Measurements from ENCODE around the gene PPFIBP2.

Gene PPFIBP2

DNA sequence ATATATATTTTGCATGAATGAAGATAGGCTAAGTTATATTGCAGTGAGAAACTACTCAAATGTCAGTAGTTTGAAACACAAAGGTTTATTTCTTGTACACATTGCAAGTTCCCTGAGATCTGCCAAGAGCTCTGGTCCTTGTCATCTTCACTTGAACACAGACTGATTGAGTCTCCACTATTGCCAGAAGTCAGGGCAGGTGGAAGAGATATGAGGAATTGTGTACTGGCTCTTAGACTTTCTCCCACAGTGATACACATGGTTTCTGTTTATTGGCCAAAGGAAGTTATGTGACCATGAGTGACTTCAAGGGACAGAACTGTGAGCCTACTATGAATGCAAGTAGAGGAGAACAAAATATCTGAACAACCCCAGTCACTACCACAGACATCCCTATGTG, 44.2 kb downstream of the PPFIBP2 start:
- no peak for DNase-seq

DNA sequence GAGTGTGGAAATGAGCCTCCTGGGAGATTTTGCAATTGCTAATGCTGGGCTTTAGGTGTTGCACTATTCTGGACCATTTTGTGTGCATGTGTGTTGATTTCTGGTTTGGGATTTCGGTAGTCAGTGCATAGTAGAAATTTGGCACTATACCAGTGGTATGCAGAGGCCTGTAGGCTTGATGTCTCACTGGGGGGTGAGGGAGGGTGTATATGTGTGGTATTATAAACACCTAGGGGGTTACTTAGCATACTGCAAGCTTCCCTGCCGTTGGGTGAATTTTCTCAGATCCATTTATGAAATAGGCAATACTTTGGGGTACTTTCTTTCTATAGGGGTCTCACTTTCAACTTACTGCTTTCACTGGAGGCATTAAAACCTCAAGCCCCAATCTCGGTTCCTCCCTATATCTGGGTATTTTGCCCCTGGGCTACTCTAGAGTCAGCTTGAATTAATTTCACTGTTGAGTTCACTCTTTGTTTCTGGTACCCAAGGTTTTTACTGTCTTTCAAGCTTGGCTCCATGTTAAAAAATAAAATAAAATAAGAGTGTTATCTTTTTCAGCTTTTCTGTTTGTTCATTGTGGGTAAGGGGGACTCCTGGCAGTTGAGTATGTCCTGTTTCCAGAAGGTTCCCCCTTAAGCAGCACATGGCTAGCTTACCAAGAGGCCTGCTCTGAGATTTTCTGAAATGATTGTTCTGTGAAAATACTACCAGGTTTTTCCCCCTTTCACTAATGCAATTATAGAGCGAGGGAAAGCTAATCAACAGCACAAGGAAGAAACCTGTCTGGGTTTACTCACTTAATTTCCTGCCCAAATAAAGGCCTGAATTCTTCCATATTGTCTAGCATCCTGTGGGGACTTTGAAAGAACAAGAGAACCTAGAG, 45.8 kb downstream of the PPFIBP2 start:
- DNase-seq: no peak

DNA sequence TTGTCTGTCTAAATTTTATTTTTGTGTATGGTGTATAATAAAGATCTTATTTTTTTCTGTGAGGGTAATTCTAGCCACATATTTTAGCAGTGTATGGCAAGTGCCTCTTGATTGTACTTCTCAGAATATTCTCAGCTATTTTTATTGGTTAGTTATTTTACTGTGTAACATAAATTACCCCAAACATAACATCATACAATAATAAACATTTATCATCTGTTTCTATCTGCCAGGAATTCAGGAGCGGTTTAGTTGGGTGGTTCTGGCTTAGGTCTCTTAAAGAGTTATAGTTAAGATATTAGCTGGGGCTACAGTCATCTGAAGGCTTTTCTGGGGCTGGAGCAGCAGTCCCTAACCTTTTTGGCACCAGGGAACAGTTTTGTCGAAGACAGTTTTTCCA, 47.8 kb downstream of the PPFIBP2 start:
- DNase-seq: no peak

DNA sequence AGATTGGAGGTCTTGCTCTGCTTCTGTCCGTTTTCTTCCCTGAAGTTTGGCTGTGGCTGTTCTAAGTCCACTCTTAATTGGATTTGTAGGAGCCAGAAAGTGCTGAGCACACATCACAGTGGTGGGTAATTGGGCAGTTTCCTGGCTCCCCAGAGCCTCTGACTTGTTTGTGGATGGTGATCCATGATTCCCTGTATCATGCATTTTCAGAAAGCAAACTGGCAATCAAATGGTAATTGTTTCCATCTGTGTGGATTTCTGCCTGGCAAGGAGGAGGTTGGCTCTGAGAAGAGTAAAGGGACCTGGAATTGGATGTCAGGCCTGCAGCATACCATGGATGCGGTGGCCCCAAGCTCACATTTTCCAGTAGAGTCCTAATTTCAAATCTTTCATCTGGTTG, 49.5 kb downstream of the PPFIBP2 start:
- no peak for DNase-seq

DNA sequence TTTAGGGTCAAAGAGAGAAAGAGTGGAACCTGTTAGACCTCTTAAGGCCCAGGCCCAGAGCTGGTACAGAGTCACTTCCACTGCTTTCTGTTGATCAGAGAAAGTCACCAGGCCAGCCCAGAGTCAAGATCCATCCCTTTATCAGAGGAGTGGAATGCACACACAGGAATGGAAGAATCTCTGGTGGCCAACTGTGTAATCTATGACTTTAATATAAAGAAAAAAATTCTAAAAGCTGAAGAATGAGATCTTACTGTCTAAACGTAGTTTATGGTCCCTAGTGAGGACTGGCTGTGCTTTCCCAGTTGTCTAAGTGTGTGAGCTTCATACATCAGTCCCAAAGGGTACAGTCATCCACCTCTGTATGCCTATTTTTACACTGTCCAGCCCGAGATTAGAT, 51.0 kb downstream of the PPFIBP2 start:
- DNase-seq: no peak

DNA sequence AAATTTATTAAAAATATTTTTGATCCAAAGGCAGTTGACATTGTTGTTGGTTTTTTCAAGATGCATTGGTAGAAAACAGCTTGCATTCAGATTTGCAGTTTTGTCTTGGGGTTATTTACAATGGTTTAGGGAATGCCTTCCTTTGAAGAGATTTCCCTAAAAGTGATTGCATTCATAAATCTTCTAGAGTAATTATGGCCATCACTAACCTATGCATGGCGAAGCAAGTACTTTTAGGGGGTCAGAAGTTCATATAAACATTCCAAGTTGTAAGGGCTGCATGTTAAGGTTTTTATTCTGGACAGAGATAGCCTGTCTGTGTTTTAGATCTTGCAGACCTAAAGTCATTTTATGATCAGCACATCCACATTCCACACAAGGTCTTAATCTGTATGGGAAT, 53.5 kb downstream of the PPFIBP2 start:
- DNase-seq: no peak

DNA sequence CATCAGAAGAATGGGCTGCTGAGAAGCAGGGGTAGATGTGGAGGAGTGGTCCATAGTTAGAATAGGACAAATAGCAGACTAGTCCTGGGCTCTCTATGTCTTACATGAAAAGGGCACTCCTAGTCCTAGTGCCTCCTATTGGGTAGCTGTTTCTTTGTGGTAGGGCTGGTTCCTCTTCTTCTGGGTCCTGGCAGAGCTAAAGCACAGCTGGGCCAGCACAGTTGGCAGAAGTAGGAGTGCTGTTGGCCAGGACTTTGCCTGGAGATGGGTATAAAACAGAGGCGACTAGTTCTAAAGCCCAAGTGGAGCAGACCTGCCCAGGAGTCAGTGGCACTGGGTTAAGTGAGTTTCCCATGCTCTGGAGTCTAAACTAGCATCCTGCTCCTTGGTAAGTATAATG, 55.2 kb downstream of the PPFIBP2 start:
- no peak for DNase-seq

DNA sequence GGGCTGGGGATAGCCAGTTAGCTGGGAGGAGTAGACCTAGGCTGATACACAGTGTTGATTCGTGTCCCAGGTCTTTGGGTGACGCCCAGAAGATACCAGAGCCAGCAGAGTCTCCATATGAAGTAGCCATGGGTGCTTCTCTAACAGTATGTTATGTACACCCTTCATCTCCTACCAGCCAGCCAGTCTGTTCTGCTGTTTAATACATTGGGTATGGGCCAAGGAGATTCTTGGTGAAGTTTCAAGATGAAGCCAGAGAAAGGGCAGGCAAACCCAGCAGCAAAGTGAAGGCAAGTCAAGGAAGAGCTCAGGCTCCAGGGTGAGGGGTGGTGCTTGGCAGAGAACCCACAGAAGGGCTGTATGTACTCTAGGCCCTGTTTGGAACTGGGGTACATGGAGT, 56.4 kb downstream of the PPFIBP2 start:
- DNase-seq: no peak

DNA sequence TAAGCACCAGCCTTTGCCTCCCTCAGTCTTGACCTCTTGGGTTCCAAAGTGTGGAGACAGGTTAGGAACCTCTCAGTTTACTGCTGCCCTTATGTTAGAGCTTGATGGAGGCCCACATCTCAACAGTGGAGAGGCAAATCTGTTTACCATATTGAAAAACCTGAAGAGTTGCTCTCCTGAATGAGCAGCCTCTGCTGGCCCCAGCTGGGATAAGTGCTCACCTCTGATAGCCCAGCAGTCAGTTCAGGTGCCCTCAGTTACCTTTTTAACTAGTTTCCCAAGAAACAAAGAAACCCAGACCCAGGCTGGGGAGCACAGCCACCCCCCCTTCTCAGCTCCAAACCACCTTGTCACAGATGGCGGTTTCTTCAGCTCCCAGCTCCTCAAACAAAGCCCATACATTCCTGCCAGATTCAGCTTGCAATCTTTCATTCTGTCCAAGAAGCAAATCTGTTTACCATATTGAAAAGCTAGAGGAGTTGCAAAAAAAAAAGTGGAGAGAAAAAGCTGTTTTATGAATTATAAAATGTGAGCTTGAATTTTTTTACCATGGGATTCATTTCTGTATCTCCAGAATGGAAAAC, 57.2 kb downstream of the PPFIBP2 start:
- DNase-seq: no peak

DNA sequence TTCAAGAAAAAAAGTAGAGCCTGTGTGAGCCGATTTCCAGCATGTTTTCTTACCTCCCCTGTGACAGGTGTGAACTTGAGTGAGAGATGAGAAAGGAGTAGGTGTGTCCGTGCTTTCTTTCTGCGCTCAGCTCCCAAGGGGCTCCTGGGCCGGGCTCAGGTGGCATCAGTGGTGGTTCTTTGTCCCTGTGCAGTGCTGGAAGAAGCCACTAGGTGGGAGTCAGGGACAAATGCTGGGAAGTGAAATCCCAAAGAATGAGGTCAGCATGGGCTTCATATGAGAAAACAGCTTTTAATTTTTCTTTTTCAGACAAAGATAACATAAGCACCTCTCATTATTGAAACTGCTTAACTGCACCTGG, 57.8 kb downstream of the PPFIBP2 start:
- peak in 1 of 2 experiments; percentile 17 for DNase-seq

DNA sequence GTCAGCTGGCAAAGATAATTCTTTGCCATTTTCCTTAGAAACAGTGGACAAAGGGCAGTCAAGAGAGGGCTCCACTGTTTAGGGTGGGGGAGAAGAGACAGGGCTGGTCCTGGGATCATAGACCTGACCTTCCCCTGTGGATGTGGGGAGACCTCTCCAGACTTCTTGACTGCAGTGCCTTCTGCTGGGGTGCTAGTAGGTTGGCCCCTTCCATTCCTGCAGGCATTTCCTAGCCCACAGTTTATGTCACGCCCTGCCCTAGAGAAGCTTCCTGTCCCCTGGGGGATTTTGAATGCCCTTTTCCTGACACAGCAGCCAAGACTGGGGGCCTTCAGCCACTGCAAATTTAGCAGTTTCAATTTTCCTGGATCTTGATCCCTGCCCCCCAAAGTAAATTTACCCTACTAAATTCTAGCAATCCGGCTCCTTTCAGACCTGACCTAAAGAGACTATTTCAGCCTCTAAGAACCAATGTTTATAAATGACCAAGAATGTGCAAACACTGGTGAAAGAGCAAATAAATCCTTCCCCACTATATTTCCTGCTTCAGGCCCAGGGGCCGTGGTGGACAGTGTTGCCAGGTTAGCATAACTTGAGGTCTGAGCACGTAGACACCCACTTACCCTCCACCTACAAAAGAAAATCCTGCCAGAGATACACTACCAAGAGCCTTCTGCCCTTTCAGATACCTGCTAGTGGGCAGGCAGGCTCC, 58.4 kb downstream of the PPFIBP2 start:
- no peak for DNase-seq

DNA sequence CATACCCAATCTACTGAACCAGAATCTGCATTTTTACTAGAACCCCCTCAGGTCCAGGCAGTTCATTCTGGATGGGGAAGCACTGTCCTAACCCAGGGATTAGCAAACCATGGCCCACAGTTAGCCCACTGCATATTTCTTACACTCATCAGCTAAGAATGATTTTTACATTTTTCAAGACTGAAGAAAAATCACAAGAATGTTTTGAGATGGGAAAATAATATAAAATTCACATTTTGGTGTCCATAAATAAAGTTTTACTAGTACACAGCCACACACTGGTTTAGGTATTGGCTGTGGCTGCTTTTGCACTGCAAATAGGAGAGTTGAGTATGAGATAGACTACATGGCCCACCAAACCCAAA, 59.4 kb downstream of the PPFIBP2 start:
- no peak for DNase-seq

DNA sequence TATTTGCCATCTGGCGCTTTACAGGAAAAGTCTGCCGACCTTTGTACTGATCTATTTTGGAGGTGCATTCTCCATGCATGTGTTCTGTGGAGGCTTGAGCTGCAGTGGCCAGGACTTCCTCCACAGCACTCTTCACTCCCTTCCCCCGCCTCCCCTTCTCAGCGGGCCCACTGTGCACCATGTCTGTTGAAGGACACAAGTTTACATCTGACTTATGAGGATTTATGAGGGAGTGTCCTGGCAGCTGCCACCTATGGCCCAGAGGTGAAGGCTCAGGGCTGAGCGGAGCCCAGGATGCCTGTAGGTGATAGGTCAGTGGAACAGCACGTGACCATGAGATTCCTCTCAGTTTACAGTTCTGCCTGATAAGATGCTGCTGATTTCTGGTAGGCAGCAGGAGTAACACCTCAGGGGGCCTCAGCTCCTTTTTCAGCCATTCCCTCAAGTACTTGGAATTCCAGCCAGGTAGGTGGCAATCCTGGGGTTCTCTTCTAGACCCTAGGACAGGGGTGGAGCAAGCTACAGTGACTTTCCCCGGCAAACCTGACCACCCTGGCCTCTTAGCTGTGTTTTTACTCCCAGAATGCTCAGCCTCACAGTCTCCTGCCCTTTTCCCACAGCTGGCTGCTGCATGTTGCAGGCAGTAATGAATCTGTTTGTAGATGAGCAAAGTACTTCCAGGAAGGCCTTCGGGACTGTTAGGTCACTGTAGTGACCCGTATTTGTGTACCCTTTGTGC, 59.9 kb downstream of the PPFIBP2 start:
- DNase-seq: peak in 1 of 2 experiments; percentile 6

DNA sequence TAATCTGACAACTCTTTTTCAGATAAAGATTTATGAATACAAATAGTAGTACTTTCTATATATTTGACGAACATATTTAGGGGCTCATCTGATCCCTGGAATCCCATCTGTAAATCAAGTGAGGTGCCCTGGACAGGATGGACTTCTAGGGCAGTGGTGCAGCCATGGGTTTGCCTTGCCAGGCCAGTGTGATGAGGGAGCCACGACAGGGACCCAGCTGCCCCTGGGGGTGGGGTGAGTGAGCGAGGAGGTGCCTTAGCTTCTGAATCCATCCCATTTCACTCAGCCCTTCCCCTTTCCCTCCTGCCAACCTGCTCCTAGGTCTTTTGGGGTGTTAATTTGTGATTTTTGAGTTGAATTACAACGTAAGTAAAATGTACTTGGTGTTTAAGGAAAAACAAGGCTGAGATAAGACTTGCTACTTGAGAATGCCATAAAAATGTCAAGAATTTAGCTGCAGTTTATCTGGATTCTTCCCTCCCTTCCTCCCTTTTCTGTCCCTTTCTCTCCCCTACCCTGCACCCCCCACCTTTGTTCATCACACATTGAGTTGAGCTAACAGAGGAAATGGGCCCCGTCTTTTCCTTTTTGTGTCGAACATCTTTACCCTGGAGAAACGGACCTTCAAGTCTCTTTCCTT, 60.8 kb downstream of the PPFIBP2 start:
- DNase-seq: no peak

DNA sequence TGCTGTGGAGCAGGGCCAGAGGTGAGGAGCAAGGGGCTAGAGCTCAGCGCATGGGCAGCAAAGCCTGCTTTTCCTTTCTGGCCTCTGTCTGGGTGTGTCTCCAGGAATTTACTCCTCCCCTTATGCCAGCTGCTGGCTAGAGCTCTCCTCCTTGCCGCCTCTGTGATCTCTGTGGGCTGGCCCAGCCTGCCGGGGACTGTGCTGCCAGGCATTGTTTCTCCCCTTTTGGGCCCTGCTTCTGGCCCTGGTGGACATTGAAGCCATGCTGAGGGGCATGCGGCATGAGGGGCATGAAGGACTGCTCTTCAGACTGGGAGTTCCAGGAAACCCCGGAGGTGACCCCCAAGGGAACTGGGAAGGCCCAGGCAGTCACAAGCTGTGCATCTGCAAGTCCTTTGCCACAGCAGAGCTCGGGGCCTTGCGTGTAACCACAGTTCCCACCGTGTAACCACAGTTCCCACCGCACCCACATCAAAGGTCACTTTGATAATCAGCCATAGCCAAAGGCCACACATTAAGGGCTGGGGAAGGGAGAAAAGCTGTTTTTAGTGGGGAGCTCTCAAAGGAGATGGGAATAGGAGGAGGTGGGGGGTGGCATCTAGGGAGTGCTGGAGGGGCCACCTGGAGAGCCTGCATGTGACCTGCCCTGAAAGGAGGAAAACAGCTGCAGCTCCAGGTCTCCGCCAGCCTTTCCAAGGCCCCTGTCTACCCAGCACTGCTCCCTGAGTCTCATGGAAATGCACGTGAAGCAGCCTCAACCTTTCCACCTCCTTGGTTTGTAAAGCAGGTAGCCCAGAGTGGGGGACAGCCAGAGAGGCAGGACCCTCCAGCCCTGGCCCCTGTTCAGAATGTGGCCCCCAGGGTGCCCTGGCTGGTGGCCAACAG, 62.3 kb downstream of the PPFIBP2 start:
- DNase-seq: peak in 1 of 2 experiments; percentile 18

DNA sequence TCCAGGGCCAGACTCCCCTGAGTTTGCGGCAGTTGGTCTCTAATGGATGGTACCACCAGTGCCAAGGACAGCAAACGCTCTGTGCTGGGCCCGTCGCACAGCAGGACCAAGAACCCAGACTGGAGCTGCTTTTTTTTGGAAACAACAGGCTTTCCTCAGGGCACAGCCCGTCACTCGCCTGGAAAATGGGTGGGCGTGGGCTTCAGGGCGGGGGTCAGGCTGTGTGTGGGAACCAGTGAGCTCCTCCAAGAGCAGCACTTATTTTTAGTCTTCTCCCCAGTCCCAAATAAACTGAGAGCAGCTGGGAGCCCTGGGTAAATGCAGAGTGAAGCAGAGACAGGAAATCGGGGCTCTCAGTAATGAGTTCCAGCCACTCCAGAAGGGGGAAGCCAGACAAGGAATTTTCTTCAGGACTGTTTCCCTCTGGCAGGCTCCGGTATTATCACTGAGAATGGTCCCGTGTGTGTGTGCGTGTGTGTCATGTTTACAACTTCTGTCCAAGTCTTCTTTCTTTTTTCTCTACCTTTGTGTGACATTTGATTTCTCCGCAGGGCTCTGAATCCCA, 63.0 kb downstream of the PPFIBP2 start:
- no peak for DNase-seq

DNA sequence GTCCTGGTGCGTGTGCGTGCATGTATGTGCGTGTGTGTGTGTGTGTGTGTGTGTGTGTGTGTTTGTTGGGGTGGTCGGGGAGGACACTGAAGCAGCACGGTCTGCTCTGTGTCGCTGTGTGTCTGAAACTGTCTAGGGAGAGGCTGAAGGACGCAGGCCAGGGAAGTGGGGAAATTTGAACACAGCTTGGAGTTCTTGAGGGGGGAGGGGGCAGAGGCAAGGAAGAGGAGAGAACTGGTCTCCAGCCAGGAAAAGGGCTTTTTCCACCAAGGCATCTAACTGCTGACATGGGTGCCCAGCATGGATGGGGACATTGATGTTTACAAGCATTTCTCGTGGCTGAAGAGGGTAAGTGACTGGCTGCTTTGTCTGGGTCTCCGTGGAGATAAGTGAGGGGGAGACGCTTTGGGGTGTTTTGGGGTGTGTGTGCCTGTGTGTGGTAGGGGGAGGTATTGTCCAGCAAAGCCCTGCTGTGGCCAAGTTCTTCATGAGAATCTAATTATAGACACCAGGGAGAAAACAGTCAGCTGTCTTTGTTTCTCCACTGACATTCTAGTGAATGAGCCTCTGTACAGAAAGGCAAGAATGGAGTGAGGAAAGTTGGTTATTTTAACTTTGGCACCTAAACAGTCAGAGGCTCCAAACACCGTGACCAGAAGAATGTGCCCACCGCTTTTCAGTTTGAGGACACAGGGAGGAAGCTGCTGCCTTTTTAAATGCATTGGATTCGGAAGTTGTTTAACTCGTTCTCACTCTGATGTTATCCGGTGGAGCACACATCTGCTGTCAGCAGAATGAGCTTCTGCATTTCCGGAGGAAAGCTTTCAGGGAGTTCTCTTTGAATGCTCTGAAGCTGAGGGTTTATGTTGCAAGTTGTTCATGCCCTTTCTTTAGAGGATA, 63.7 kb downstream of the PPFIBP2 start:
- DNase-seq: peak; percentile 13 to 17

DNA sequence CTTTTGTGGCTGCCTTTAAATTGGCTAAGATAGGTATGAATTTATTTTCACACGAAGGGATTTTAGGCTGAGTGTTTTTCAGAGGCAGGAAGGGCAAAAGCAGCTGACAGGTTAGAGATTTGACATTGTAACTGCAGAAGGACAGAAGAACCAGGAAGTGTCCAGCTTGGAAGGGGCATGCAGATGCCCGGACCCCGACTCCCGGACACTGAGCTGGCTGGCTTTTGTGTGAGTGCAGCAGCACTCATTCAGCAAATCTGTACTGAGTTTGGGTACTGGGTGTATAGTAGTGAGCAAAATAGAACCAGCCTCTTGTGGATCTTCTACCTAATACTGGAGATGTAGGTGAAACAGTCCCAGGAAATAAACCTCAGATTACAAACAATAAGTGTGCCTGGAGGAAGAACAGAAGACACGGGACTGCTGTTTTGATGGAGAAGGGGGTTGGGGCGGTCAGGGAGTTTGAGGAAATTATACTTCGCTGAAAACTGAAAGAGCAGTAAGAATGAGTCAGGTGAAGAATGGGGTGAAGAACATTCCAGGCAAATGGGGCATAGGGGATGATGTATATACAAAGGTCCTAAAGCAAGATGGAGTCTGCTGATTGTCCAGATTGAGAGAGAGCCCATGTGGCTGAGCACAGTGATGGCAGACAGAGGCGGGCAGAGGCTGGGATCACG, 64.6 kb downstream of the PPFIBP2 start:
- no peak for DNase-seq

DNA sequence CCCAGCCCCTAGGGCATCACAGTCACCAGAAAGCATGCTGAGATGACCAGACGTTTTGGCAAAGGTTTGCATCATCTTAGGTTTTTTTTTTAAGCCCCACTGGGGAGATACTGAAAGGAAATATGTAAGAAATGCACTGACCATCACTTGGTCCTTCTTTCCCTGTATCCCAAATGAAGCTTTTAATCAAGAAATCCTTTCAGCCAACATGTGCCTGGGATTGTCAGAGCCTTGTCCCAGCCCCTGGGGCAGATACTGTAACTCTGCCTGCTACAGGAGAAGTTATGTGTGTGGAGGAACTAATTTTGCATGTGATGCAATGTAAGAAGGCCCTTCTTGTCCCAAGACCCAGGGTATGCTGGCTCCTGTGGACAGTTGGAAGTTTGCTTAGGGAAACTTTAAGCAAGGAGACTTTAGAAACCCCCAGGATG, 65.6 kb downstream of the PPFIBP2 start:
- DNase-seq: no peak

Measured in SHP77 (cell line).